Mucosa of rectum (tissue), 2 donors: ENCODE results near the gene NACA.
"Not testable (repeated sequence)": the region's sequence is repeated elsewhere in the genome, so short reads cannot be mapped to it uniquely, and the experiment has no call there.

Source experiments
- H3K27ac ChIP-seq, 2 donors: one replicate each; pipeline ENCODE4 v1.7.0; 2013; ENCODE audit warnings: inconsistent platforms in 2 of 2, low read depth in 2 of 2, low read length in 2 of 2
- H3K27me3 ChIP-seq, 2 donors: one replicate each; pipeline ENCODE4 v1.7.0; 2013; ENCODE audit warnings: low read length in 2 of 2; ENCODE audit not compliant: control insufficient read depth in 2 of 2, insufficient read depth in 2 of 2
- H3K36me3 ChIP-seq, 2 donors: one replicate each; pipeline ENCODE4 v1.7.0; 2013; ENCODE audit warnings: low read length in 2 of 2; ENCODE audit not compliant: control insufficient read depth in 2 of 2, insufficient read depth in 2 of 2
- H3K4me1 ChIP-seq, 2 donors: one replicate each; pipeline ENCODE4 v1.7.0; 2013; ENCODE audit warnings: low read length in 2 of 2, mild to moderate bottlenecking in 1 of 2; ENCODE audit not compliant: control insufficient read depth in 2 of 2, insufficient read depth in 2 of 2
- H3K4me3 ChIP-seq, 2 donors: one replicate each; pipeline ENCODE4 v1.7.0; 2013; ENCODE audit warnings: low read length in 2 of 2
- H3K9ac ChIP-seq, 2 donors: one replicate each; pipeline ENCODE4 v1.7.0; 2013; ENCODE audit warnings: low read length in 2 of 2, low read depth in 1 of 2, mild to moderate bottlenecking in 1 of 2
- H3K9me3 ChIP-seq, 2 donors: one replicate each; pipeline ENCODE4 v1.7.0; 2013; ENCODE audit warnings: low read length in 2 of 2; ENCODE audit not compliant: control insufficient read depth in 2 of 2
- donor health status: healthy.
- donor health status: Normal muscosa, but diverticular disease.

Gene NACA

DNA sequence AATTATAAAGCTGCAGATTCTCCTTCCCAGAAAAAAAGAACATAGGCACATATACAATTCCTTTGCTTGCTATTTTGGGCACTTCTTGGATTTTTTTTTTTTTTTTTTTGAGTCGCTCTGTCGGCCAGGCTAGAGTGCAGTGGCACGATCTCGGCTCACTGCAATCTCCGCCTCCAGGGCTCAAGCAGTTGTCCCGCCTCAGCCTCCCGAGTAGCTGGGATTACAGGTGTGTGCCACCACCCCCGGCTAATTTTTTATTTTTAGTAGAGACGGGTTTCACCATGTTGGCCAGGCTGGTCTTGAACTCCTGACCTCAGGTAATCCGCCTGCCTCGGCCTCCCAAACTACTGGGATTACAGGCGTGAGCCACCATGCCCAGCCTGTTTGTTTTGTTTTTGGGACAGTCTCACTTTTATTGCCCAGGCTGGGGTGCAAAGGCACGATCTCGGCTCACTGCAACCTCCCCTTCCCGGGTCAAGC is 1.1 kb upstream of the NACA start:
- Histone ChIP-seq H3K4me1 (peaks cover 26 to 29% of the 10 kb centered on the region in 2 donors), H3K9ac (peak overlapping the region in 1 of 2 donors; percentile 99), H3K27ac (peak overlapping the region; percentile 88 to 93), H3K4me3 (peak overlapping the region in 1 of 2 donors; percentile 96)
- not testable (repeated sequence) for H3K36me3 ChIP-seq, H3K9me3 ChIP-seq, H3K27me3 ChIP-seq

DNA sequence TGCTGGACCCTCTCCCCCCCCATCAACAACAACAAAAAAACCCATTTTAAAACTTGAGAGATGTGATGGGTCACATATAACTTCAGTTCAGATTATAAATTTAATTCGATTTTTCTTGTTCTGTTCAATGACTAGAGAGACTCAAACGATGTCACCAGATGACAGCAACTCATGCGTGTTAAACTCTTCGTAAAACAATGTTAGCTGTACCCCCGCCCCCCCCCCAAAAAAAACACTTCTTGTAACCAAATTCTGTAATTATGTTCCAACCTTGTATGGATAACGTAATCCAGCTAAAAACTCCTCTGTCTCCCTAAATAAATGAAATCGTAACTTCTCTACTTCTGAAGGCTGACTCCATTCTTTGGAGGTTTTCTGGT is 614 bp upstream of the NACA start:
- no peaks in the 10 kb centered on the region for H3K9me3 ChIP-seq
- H3K9ac ChIP-seq, result peak overlapping the region; percentile 66 to 99
- peaks cover 2 to 13% of the 10 kb centered on the region in 2 donors for H3K36me3 ChIP-seq
- no peaks in the 10 kb centered on the region for H3K27me3 ChIP-seq
- H3K4me1 ChIP-seq, result peaks cover 30 to 34% of the 10 kb centered on the region in 2 donors
- H3K27ac ChIP-seq, result peak overlapping the region; percentile 88 to 93
- peak overlapping the region; percentile 96 to 99 for H3K4me3 ChIP-seq

DNA sequence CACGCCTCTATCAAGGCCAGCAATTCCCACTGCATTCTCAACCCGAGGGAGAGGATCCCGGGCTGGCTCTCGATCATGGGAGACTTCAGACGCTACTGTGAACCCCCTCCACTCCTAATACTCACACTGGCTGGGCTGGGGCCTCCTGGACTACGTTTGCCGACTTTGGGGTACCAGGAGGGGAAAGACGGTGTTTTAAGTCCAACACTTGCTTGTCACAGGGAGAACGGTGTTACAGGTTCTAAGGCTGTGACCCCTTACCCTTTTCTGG is 463 bp downstream of the NACA start:
- H3K36me3 ChIP-seq, result peaks cover 13 to 21% of the 10 kb centered on the region in 2 donors
- no peaks in the 10 kb centered on the region for H3K9me3 ChIP-seq
- H3K4me3 ChIP-seq, result peak overlapping the region; percentile 96 to 99
- no peaks in the 10 kb centered on the region for H3K27me3 ChIP-seq
- peak overlapping the region; percentile 88 to 93 for H3K27ac ChIP-seq
- H3K4me1 ChIP-seq, result peaks cover 30 to 36% of the 10 kb centered on the region in 2 donors
- peak overlapping the region; percentile 99 for H3K9ac ChIP-seq

DNA sequence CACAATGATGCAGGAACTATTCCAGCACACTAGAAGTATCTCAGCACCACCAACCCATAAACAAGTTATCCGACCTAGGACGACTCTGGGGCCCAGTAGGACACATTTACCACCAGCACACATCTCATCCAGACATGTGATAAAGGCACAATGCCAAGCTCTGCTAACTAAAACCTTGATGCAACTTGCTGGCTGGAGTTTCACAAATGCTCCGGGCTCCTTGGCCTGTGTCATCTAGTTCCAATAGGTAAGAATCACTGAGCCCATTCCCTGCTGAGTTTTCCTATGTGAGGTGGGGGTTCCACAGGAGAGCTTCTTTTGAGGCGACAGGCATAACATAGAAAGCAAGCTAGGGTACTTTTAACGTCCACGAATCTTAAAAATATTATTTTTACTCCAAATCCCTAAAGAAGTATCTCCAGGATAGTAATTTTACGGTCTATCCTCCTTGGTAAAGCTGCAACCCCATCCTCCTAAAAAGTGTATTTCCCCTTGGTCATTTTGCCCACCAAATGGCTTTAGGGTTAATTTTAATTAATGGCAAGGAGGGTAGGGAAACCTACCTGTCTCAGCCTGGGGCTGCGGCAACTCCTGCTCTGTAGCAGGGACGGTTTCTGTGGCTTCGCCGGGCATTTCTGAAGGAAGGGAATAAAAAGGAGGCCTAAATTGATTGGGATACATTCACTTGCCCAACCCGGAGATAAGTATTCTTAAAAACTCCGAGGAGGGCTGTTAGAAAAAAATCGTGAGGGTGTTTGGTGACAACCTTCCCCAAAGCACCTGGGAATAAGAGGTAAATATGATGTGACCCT is 1.0 kb downstream of the NACA start:
- Histone ChIP-seq H3K4me1 (peaks cover 30 to 36% of the 10 kb centered on the region in 2 donors), H3K36me3 (peaks cover 18 to 27% of the 10 kb centered on the region in 2 donors), H3K9me3 (no peaks in the 10 kb centered on the region), H3K27me3 (no peaks in the 10 kb centered on the region), H3K27ac (peak overlapping the region; percentile 88 to 93), H3K4me3 (peak overlapping the region; percentile 96 to 99), H3K9ac (peak overlapping the region; percentile 99)

DNA sequence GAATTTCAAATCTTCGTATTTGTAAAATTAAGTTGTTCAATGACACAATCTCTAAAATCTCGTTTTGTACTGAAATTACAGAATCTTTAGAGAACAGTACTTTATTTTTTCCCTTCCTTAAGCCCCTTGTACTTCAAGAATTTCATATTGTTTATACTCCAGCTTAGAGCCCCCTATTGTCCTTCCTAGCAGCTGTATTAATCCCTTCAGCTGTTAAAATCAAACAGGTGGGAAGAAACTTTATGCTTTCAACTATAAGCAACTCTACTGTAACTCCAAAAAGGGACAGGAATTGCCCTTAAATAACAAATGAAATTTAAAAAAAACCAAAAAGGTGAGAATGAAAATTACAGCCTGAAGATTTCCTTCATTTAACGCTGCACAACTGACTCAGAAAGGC is 1.7 kb downstream of the NACA start:
- no peaks in the 10 kb centered on the region for H3K9me3 ChIP-seq
- H3K4me1 ChIP-seq, result peaks cover 32 to 36% of the 10 kb centered on the region in 2 donors
- peak overlapping the region; percentile 88 to 93 for H3K27ac ChIP-seq
- peak overlapping the region; percentile 96 to 99 for H3K4me3 ChIP-seq
- H3K9ac ChIP-seq, result peak overlapping the region; percentile 99
- H3K36me3 ChIP-seq, result peaks cover 20 to 32% of the 10 kb centered on the region in 2 donors
- H3K27me3 ChIP-seq, result no peaks in the 10 kb centered on the region

DNA sequence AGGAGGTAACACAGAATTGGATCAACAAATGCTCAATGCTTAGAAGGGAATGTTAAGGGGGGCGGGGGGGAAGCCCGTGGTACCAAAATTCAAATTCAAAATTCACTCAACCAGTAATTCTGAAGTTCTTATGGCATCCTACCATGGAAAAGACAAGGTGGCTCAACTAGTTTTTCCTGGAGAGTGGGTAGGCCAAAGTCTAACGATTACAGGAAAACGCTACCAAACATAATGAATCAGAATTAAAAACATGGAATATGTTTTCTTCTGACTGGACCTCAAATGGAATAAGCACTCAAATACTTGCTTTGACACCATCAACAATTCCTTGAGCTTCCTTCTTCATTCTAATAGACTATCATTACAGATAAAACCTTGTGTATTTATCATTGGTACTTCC is 2.3 kb downstream of the NACA start:
- no peaks in the 10 kb centered on the region for H3K27me3 ChIP-seq
- H3K4me3 ChIP-seq, result peak overlapping the region; percentile 96 to 99
- peak overlapping the region in 1 of 2 donors; percentile 11 for H3K27ac ChIP-seq
- H3K9me3 ChIP-seq, result no peaks in the 10 kb centered on the region
- H3K4me1 ChIP-seq, result peaks cover 32 to 36% of the 10 kb centered on the region in 2 donors
- no peak overlapping the region for H3K9ac ChIP-seq
- peaks cover 20 to 32% of the 10 kb centered on the region in 2 donors for H3K36me3 ChIP-seq

DNA sequence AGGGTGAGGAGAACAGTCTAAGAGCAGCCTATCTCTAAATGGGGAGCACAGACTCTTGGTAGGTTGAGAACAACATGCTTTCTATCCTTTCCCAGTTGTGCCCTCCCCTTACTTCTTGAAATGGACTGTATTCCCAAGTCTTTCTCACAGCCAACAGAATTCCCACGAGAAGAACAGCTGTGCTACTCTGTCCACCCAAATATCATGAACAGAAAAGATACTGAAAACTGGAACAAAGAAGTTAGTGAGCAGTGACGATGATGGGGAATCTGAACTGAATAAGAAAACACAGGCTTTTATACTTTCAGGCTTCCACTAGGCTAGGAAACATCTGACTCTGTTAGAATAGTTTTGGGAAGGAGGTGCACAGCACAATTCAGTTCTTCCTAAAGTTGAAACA is 3.4 kb downstream of the NACA start:
- H3K9me3 ChIP-seq, result no peaks in the 10 kb centered on the region
- no peak overlapping the region for H3K4me3 ChIP-seq
- H3K9ac ChIP-seq, result no peak overlapping the region
- H3K4me1 ChIP-seq, result peaks cover 35 to 36% of the 10 kb centered on the region in 2 donors
- H3K27ac ChIP-seq, result no peak overlapping the region
- H3K27me3 ChIP-seq, result no peaks in the 10 kb centered on the region
- H3K36me3 ChIP-seq, result peaks cover 20 to 32% of the 10 kb centered on the region in 2 donors

DNA sequence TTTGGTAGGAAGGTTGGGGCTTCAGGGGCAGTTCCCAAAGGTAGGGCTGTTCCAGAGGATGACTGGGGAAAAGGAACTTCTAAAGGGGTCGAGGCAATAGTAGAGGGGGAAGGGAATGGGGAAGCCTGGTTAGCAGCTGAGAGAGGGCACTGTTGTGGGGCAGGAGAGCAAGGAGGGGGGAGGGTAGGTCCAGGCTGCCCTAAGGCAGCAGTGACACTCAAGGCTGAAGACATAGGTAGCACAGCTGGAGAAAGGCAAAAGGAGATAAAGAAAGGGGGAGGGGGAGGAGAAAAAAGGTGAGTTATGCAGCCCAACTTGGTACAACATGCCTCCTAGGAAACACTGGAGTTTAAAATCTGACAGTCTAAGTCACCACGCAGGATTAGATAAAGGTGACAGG is 3.9 kb downstream of the NACA start:
- Histone ChIP-seq H3K27ac (no peak overlapping the region), H3K27me3 (no peaks in the 10 kb centered on the region), H3K4me1 (peaks cover 35 to 36% of the 10 kb centered on the region in 2 donors), H3K4me3 (no peak overlapping the region), H3K36me3 (peaks cover 20 to 37% of the 10 kb centered on the region in 2 donors), H3K9ac (no peak overlapping the region), H3K9me3 (no peaks in the 10 kb centered on the region)

DNA sequence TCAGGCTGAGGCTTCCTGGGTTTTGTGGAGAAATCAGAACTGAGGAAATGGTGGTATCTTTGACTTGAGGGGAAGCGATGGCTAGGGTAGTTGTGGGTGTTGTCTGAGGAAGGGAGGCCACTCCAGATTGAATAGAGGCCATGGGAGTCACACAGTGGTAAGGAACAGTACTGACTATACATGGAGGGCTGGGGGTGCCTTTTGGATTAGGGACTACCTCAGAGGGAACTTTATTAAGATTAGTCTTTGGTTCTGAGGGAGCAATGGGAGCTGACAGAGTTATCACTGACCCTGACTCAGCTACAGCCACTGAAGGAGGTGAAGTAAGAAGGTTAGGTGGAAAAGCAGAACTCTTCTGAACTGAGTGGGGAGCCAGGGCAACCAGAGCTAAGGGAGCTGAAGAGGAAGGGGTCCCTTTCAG is 4.4 kb downstream of the NACA start:
- Histone ChIP-seq H3K27ac (no peak overlapping the region), H3K4me3 (no peak overlapping the region), H3K9me3 (no peaks in the 10 kb centered on the region), H3K9ac (no peak overlapping the region), H3K4me1 (peaks cover 36 to 37% of the 10 kb centered on the region in 2 donors), H3K36me3 (peaks cover 20 to 42% of the 10 kb centered on the region in 2 donors), H3K27me3 (no peaks in the 10 kb centered on the region)

DNA sequence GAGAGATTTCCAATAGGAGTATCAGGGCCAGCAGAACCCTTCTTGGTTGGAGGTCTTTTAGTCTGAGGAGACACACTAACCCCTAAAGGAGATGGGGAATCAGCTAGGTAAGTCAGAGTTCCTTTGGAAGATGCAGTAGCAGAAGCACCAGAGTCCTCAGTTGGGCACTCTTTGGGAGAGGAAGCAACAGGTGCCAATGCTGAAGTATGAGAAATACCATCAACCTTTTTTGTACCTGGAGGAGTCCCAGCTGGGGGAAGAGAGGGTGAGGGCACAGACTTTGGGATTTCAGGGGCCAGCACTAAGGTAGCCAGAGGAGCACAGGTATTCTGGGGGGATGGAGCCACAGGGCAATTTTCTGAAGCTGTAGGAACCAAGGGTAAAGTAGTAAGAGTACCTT is 6.0 kb downstream of the NACA start:
- H3K4me1 ChIP-seq, result peaks cover 35 to 38% of the 10 kb centered on the region in 2 donors
- no peak overlapping the region for H3K27ac ChIP-seq
- no peak overlapping the region for H3K4me3 ChIP-seq
- H3K27me3 ChIP-seq, result no peaks in the 10 kb centered on the region
- peaks cover 22 to 58% of the 10 kb centered on the region in 2 donors for H3K36me3 ChIP-seq
- H3K9me3 ChIP-seq, result no peaks in the 10 kb centered on the region
- H3K9ac ChIP-seq, result no peak overlapping the region
